ENCODE measurements around the gene SAPCD1.

DNA sequence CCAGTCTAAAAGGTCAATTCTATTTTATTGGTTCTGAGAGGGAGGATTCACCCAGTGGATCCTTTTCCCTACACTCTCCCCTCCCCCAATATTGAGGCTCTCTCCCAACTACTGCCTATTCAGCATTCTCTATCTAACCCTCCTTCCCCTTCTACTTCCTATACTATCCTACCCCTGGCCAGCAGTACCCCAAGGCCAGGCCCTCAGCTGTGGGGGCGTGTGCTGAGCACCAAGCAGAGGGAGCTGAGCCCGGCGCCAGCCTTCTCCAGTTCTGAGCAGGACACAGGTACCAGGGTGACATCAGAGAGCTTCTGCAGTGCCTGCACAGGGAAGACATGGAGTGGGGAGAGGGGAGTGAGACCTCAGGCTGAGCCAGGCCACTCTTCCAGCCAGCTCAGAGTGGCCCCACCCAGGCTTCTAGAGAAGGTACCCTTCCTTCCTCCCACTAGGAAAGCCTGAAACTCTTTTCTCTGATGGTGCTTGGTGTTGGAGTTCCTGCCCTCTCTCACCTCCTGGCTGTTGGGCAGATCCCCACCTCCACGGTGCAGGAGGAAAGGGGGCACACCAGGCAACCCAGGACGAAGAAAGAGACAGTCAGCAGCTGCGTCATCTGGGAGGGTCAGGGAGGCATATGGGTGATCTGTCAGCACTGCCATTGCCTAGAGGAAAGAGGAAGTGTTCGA, 35.3 kb upstream of the SAPCD1 start:
- TF ChIP-seq, protein P1, sequence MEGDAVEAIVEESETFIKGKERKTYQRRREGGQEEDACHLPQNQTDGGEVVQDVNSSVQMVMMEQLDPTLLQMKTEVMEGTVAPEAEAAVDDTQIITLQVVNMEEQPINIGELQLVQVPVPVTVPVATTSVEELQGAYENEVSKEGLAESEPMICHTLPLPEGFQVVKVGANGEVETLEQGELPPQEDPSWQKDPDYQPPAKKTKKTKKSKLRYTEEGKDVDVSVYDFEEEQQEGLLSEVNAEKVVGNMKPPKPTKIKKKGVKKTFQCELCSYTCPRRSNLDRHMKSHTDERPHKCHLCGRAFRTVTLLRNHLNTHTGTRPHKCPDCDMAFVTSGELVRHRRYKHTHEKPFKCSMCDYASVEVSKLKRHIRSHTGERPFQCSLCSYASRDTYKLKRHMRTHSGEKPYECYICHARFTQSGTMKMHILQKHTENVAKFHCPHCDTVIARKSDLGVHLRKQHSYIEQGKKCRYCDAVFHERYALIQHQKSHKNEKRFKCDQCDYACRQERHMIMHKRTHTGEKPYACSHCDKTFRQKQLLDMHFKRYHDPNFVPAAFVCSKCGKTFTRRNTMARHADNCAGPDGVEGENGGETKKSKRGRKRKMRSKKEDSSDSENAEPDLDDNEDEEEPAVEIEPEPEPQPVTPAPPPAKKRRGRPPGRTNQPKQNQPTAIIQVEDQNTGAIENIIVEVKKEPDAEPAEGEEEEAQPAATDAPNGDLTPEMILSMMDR (IDR thresholded peaks at IDR 0.05) = no peak
- TF ChIP-seq EZH2 (IDR thresholded peaks at IDR 0.05; ENCODE audit: borderline replicate concordance, insufficient read depth, low read depth, low read length, poor library complexity, severe bottlenecking) = no peak

Data from B cell (primary cell).